ENCODE results near the gene ALKBH5.

The ALKBH5 gene

DNA sequence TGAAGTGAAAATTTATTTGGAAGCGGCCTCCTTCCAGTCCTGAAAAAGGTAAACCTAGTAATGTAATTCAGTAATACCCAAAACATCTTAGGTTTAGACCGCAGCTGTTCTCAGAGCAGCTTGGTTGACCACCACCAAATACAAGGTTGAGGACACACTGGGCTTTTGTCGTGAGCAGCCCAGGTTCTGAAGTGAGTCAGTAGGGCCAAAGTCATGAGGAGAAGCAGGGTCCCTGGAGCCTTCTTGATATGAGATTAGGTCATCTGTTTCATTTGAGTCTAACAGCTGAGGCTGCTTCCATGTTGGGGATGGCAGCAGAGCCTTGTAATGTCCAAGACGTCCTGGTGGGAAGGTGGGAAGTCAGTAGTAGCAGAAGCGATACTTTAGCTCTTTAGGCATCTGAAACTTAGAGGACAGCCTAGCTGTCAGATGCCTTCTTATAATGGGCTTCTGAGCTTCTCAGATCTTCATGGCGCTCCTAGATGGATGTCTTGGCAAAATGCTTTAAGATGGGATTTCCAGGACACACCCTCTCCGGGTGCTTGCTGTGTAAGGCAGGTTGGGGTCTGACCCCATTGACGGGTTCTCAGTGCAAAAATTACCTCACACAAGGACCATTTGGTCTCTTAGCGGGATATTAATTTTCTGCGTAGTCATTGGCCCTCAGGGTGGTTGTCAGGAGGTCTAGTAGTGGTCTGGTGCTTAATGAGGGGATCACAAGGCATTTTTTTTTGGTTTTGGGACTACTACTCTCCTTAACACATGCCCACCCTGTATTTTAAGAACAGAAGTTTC is 2.4 kb downstream of the ALKBH5 start:
- peaks cover 12% of the 10 kb centered on the region for H3K4me1 ChIP-seq (ENCODE audit: insufficient read depth, poor library complexity, severe bottlenecking)
- H3K27ac ChIP-seq (ENCODE audit: poor library complexity, severe bottlenecking) = peak overlapping the region; percentile 24
- DNase-seq (ENCODE audit: low spot score) (no peak), ATAC-seq (ENCODE audit: low read depth) (no peak)
- H3K36me3 ChIP-seq (ENCODE audit: low read depth) = peaks cover 50% of the 10 kb centered on the region
- no peaks in the 10 kb centered on the region for H3K27me3 ChIP-seq (ENCODE audit: insufficient read depth, poor library complexity, severe bottlenecking)
- TF ChIP-seq CTCF (IDR thresholded peaks at IDR 0.05; ENCODE audit: poor library complexity, severe bottlenecking) = no peak
- H3K4me3 ChIP-seq (ENCODE audit: severe bottlenecking) = peak overlapping the region; percentile 67
- no peaks in the 10 kb centered on the region for H3K9me3 ChIP-seq (ENCODE audit: severe bottlenecking)

- Histone ChIP-seq H3K4me1 (ENCODE audit: insufficient read depth, poor library complexity, severe bottlenecking) (peaks cover 12% of the 10 kb centered on the region), H3K9me3 (ENCODE audit: severe bottlenecking) (no peaks in the 10 kb centered on the region), H3K36me3 (ENCODE audit: low read depth) (peaks cover 56% of the 10 kb centered on the region), H3K4me3 (ENCODE audit: severe bottlenecking) (peak overlapping the region; percentile 67), H3K27me3 (ENCODE audit: insufficient read depth, poor library complexity, severe bottlenecking) (no peaks in the 10 kb centered on the region), H3K27ac (ENCODE audit: poor library complexity, severe bottlenecking) (peak overlapping the region; percentile 24)
- ATAC-seq (ENCODE audit: low read depth) (no peak), DNase-seq (ENCODE audit: low spot score) (no peak)
- TF ChIP-seq CTCF (IDR thresholded peaks at IDR 0.05; ENCODE audit: poor library complexity, severe bottlenecking) = no peak
Measured at GRCh38 chr17:18186627-18186982, 3.0 kb downstream of the ALKBH5 start.

- H3K4me1 ChIP-seq (ENCODE audit: insufficient read depth, poor library complexity, severe bottlenecking) = peaks cover 12% of the 10 kb centered on the region
- DNase-seq (ENCODE audit: low spot score) = no peak
- TF ChIP-seq CTCF (IDR thresholded peaks at IDR 0.05; ENCODE audit: poor library complexity, severe bottlenecking) = no peak
- H3K36me3 ChIP-seq (ENCODE audit: low read depth) = peaks cover 57% of the 10 kb centered on the region
- H3K4me3 ChIP-seq (ENCODE audit: severe bottlenecking) = peak overlapping the region; percentile 67
- ATAC-seq (ENCODE audit: low read depth) = no peak
- peak overlapping the region; percentile 24 for H3K27ac ChIP-seq (ENCODE audit: poor library complexity, severe bottlenecking)
- H3K27me3 ChIP-seq (ENCODE audit: insufficient read depth, poor library complexity, severe bottlenecking) = no peaks in the 10 kb centered on the region
- no peaks in the 10 kb centered on the region for H3K9me3 ChIP-seq (ENCODE audit: severe bottlenecking)
Measured at GRCh38 chr17:18187226-18187625, 3.6 kb downstream of the ALKBH5 start.

GRCh38 chr17:18187821-18188761 is 4.5 kb downstream of the ALKBH5 start:
- TF ChIP-seq CTCF (IDR thresholded peaks at IDR 0.05; ENCODE audit: poor library complexity, severe bottlenecking) = no peak
- Histone ChIP-seq H3K4me1 (ENCODE audit: insufficient read depth, poor library complexity, severe bottlenecking) (peaks cover 12% of the 10 kb centered on the region), H3K27ac (ENCODE audit: poor library complexity, severe bottlenecking) (peak overlapping the region; percentile 24), H3K9me3 (ENCODE audit: severe bottlenecking) (no peaks in the 10 kb centered on the region), H3K4me3 (ENCODE audit: severe bottlenecking) (peak overlapping the region; percentile 67), H3K36me3 (ENCODE audit: low read depth) (peaks cover 66% of the 10 kb centered on the region), H3K27me3 (ENCODE audit: insufficient read depth, poor library complexity, severe bottlenecking) (no peaks in the 10 kb centered on the region)
- ATAC-seq (ENCODE audit: low read depth) = peak; percentile 17; the same call in 1 of the 3 replicates
- no peak for DNase-seq (ENCODE audit: low spot score)

All from RWPE2 (cell line).